Colonic mucosa (tissue), 4 donors: ENCODE data around the gene STYXL1. TPM values are rescaled to one million over a fixed set of nuclear protein-coding genes. Genes with fewer than 3 reads are reported as not detected.

Source experiments
- DNase-seq: peaks from one replicate; pipeline ENCODE4 v3.0.0-alpha.2; 2020
- H3K27ac ChIP-seq: fragments of 200-600 bp; one replicate; pipeline ENCODE4 v1.8.0; 2021
- H3K27me3 ChIP-seq: fragments of 200-600 bp; one replicate; pipeline ENCODE4 v1.8.0; 2021
- H3K36me3 ChIP-seq: fragments of 200-600 bp; one replicate; pipeline ENCODE4 v1.8.0; 2021
- H3K4me1 ChIP-seq: fragments of 200-600 bp; one replicate; pipeline ENCODE4 v1.8.0; 2021; ENCODE audit warnings: mild to moderate bottlenecking
- H3K4me3 ChIP-seq: fragments of 200-600 bp; one replicate; pipeline ENCODE4 v1.8.0; 2021
- H3K9ac ChIP-seq, 2 donors: one replicate each; pipeline ENCODE4 v1.7.0; 2013; ENCODE audit warnings: control low read depth in 2 of 2, low read depth in 2 of 2, low read length in 2 of 2
- H3K9me3 ChIP-seq: fragments of 200-600 bp; one replicate; pipeline ENCODE4 v1.8.0; 2021
- intact Hi-C: fragments of 100-400 bp; cut with DNase I; formaldehyde crosslinking; loops from one replicate; pipeline ENCODE4 v1.14.1; 2022
- total RNA-seq, 2 donors: library from RNA; stranded (reverse); fragmentation: NEBNext Ultra II Directional in 1 of 2; extraction: Animal tissue kit (Norgen Biotek cat#: 25700) in 1 of 2; gene quantifications; one replicate each; pipeline ENCODE4 v1.2.1, GENCODE V29; 2021
- TF ChIP-seq, protein P1 (sequence below): fragments of 200-600 bp; IDR thresholded peaks from one replicate; pipeline ENCODE4 v1.8.0; 2022; ENCODE audit warnings: antibody characterized with exemption, mild to moderate bottlenecking
- donor health status: healthy.
- donor health status: DM: no; HTN: no; CAD: no.
- donor health status: DM: no; HTN: no; CAD: no.

STYXL1 gene
- total RNA-seq, 2 donors from 2014 or later = 32.4 to 36.7 TPM

DNA sequence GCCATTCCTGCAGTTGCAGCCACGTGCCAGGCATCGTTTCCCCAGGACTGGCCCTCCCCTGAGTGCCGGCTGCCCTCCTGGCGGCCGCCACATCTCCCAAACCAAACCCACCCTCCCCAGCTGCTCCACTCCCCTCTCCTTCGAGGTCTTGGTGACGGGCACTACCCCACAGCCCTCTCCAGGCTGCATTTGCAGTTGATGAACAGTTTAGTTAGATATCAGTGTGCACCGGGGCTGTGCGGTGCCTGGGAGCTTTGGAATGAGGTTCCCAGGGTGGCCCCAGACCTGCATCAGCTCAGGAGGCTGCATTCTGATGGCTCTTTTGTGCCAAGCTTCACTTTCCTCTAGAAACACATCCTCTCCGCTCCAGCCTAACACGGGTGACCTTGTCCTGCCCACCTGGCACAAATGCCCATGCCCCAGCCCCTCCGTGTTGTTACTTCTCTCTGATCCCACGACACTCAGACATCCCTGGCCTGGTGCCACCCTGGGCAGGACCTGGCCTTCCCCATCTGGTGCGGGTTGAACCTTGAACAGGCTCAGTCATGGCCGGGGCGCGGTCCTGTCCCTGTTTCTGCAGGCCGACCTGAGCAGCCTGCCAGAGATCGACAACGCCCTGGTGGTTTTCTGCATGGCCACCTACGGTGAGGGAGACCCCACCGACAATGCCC lies 67.9 kb downstream of the STYXL1 start:
- H3K27ac ChIP-seq = peak overlapping the region; percentile 53
- no peaks in the 10 kb centered on the region for H3K9me3 ChIP-seq
- H3K27me3 ChIP-seq = no peaks in the 10 kb centered on the region
- H3K36me3 ChIP-seq = no peaks in the 10 kb centered on the region
- TF ChIP-seq, protein P1, sequence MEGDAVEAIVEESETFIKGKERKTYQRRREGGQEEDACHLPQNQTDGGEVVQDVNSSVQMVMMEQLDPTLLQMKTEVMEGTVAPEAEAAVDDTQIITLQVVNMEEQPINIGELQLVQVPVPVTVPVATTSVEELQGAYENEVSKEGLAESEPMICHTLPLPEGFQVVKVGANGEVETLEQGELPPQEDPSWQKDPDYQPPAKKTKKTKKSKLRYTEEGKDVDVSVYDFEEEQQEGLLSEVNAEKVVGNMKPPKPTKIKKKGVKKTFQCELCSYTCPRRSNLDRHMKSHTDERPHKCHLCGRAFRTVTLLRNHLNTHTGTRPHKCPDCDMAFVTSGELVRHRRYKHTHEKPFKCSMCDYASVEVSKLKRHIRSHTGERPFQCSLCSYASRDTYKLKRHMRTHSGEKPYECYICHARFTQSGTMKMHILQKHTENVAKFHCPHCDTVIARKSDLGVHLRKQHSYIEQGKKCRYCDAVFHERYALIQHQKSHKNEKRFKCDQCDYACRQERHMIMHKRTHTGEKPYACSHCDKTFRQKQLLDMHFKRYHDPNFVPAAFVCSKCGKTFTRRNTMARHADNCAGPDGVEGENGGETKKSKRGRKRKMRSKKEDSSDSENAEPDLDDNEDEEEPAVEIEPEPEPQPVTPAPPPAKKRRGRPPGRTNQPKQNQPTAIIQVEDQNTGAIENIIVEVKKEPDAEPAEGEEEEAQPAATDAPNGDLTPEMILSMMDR = no peak
- H3K4me3 ChIP-seq = no peak overlapping the region
- DNase-seq = peak; percentile 95
- peaks cover 10% of the 10 kb centered on the region for H3K4me1 ChIP-seq
- H3K9ac ChIP-seq = peak overlapping the region in 1 of 2 donors; percentile 22
- intact Hi-C loops = no loop called here

DNA sequence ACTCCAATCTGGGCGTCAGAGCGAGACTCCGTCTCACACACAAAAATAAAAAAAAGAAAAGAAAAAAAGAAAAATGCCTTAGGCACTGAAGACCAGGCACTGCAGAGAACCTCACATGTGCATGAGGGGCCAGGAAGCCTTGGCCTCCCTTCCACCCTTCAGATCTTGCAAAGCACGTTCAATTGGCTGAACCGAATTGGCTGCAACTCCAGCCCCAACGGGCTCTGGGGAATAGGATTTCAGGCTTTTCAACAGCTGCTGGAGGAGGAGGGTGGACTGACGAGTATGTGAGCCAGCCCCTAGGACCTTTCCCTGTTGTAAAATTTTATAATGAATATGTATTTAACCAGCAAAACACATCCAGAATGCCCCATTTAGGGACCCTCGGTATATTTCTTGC lies 70.1 kb downstream of the STYXL1 start:
- peaks cover 10% of the 10 kb centered on the region for H3K4me1 ChIP-seq
- no peaks in the 10 kb centered on the region for H3K9me3 ChIP-seq
- no peaks in the 10 kb centered on the region for H3K36me3 ChIP-seq
- DNase-seq = peak; percentile 32
- TF ChIP-seq, protein P1 = no peak
- H3K27me3 ChIP-seq = no peaks in the 10 kb centered on the region
- H3K4me3 ChIP-seq = no peak overlapping the region
- no peak overlapping the region for H3K27ac ChIP-seq
- intact Hi-C loops = no loop called here
- no peak overlapping the region for H3K9ac ChIP-seq

- H3K4me3 ChIP-seq = no peak overlapping the region
- TF ChIP-seq, protein P1 = no peak
- intact Hi-C loops = no loop called here
- H3K27ac ChIP-seq = no peak overlapping the region
- H3K36me3 ChIP-seq = no peaks in the 10 kb centered on the region
- peak; percentile 27 for DNase-seq
- H3K4me1 ChIP-seq = no peaks in the 10 kb centered on the region
- H3K9me3 ChIP-seq = no peaks in the 10 kb centered on the region
- H3K27me3 ChIP-seq = no peaks in the 10 kb centered on the region
- H3K9ac ChIP-seq = no peak overlapping the region
Measured at GRCh38 chr7:75971961-75972763, 75.6 kb downstream of the STYXL1 start.

DNA sequence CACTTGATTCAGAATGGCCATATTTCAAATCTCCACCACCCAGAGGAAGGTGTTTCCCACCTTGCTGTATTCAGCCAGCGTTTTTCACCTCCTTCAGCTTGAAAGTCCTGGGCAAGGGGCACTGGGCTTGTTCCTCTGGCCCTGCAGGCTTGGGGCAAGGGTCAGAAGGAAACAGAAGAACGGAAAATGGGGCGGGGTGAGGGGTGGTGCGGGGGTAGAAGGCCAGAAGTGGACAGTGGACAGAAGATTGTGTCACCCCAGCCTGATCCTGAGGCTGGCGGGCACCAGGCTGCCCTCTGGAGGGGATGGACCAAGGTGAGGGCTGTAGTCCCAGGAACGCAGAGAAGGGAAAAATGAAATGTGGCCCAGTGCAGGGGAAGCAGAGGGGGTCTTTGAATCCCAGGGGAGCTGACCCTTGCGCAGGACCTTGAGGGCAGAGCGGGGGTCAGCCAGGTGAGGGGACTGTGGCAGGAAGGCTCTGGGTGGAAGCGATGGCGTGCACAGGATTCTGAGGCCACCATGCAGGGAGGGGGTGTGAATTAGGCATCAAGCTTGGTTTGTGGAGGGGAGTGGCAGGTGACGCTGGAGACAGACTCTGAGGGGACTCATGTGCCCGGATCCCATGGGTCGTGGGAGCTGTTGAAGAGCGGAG lies 76.4 kb downstream of the STYXL1 start:
- Histone ChIP-seq H3K36me3 (no peaks in the 10 kb centered on the region), H3K4me3 (no peak overlapping the region), H3K27ac (no peak overlapping the region), H3K9me3 (no peaks in the 10 kb centered on the region), H3K27me3 (no peaks in the 10 kb centered on the region), H3K4me1 (no peaks in the 10 kb centered on the region), H3K9ac (no peak overlapping the region)
- DNase-seq = no peak
- intact Hi-C loops = no loop called here
- TF ChIP-seq, protein P1 = no peak

DNA sequence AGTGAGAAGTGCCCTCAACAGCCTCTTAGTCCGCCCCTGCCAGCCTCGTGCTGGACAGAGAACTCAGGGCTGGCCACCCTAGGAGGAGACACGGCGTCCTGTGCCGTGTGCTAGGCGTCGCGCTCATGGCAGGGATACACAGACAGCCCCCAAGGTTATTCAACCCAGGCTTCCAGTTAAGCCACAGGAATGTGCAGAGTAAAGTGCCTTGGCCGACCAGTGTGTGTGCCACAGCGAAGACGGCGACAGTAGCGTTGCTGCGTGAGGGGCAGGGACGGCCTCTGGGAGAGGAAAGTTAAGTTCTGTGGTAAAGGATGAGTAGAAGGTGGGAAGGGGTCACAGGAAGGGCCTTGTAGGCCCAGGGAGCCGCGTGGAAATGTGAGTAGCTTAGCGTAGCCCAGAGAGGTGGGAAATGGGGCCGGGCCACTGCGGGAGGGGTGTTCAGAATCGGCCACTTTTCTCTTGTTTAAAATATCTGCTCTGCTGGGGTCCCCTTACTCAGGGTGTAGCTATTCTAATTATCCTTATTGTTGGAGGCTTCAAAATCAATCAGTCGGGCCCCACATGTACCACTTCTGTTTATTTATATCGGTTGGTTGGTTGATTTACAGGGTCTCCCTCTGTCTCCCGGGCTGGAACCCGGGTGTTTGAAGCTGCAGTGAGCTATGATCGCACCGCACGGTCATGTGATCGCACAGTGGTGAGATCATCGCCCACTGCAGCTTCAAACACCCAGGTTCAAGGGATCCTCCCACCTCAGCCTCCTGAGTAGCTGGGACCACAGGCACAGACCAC lies 77.9 kb downstream of the STYXL1 start:
- no peak for DNase-seq
- Histone ChIP-seq H3K4me1 (no peaks in the 10 kb centered on the region), H3K27me3 (no peaks in the 10 kb centered on the region), H3K9ac (peak overlapping the region in 1 of 2 donors; percentile 12), H3K4me3 (no peak overlapping the region), H3K9me3 (no peaks in the 10 kb centered on the region), H3K27ac (no peak overlapping the region), H3K36me3 (no peaks in the 10 kb centered on the region)
- TF ChIP-seq, protein P1 = no peak
- intact Hi-C loops = no loop called here
